Measurements from ENCODE around the gene SLC22A5.
"Not testable (repeated sequence)": the region's sequence is repeated elsewhere in the genome, so short reads cannot be mapped to it uniquely, and the experiment has no call there.

The SLC22A5 gene

GRCh38 chr5:132388244-132389050 lies 18.9 kb downstream of the SLC22A5 start:
- no peak for DNase-seq (ENCODE audit: low read depth)

- no peak for DNase-seq (ENCODE audit: low read depth)
Measured at GRCh38 chr5:132389051-132389331, 19.5 kb downstream of the SLC22A5 start.

GRCh38 chr5:132389585-132390286 lies 20.2 kb downstream of the SLC22A5 start:
- no peak for DNase-seq (ENCODE audit: low read depth)

- DNase-seq (ENCODE audit: low read depth), result no peak
Measured at GRCh38 chr5:132391247-132391646, 21.7 kb downstream of the SLC22A5 start.

GRCh38 chr5:132391870-132392269 lies 22.4 kb downstream of the SLC22A5 start:
- no peak for DNase-seq (ENCODE audit: low read depth)

- DNase-seq (ENCODE audit: low read depth), result no peak
Measured at GRCh38 chr5:132392411-132392810, 22.9 kb downstream of the SLC22A5 start.

- DNase-seq (ENCODE audit: low read depth), result no peak
Measured at GRCh38 chr5:132392978-132393825, 23.7 kb downstream of the SLC22A5 start.

- no peak for DNase-seq (ENCODE audit: low read depth)
Measured at GRCh38 chr5:132394667-132395259, 25.3 kb downstream of the SLC22A5 start.

- DNase-seq (ENCODE audit: low read depth), result no peak
Measured at GRCh38 chr5:132396589-132397031, 27.1 kb downstream of the SLC22A5 start.

- no peak for DNase-seq (ENCODE audit: low read depth)
Measured at GRCh38 chr5:132397224-132397623, 27.7 kb downstream of the SLC22A5 start.

- DNase-seq (ENCODE audit: low read depth), result not testable (repeated sequence)
Measured at GRCh38 chr5:132397936-132398675, 28.6 kb downstream of the SLC22A5 start.

- DNase-seq (ENCODE audit: low read depth), result not testable (repeated sequence)
Measured at GRCh38 chr5:132404041-132404440, 34.5 kb downstream of the SLC22A5 start.

GRCh38 chr5:132405646-132406045 lies 36.1 kb downstream of the SLC22A5 start:
- no peak for DNase-seq (ENCODE audit: low read depth)

GRCh38 chr5:132406144-132406783 lies 36.8 kb downstream of the SLC22A5 start:
- no peak for DNase-seq (ENCODE audit: low read depth)

- no peak for DNase-seq (ENCODE audit: low read depth)
Measured at GRCh38 chr5:132407970-132408369, 38.5 kb downstream of the SLC22A5 start.

GRCh38 chr5:132408456-132408855 lies 38.9 kb downstream of the SLC22A5 start:
- no peak for DNase-seq (ENCODE audit: low read depth)

- no peak for DNase-seq (ENCODE audit: low read depth)
Measured at GRCh38 chr5:132408965-132409364, 39.5 kb downstream of the SLC22A5 start.

- peak; percentile 65 for DNase-seq (ENCODE audit: low read depth)
Measured at GRCh38 chr5:132410451-132411303, 41.2 kb downstream of the SLC22A5 start.

- no peak for DNase-seq (ENCODE audit: low read depth)
Measured at GRCh38 chr5:132411304-132412013, 41.9 kb downstream of the SLC22A5 start.

All from stimulated activated CD8-positive, alpha-beta memory T cell treated with anti-CD3 and anti-CD28 coated beads, Interleukin-12 subunit alpha, Interleukin-12 subunit beta, amount 100 ng/mL, for 1 hour (primary cell).